C4-2B (cell line): ENCODE data around the gene CABLES1.

Source experiments
- ZFX ChIP-seq: fragments of 450-650 bp; IDR thresholded peaks from 2 replicates; pipeline ENCODE4 v1.6.1; 2017
- TF ChIP-seq, protein P1 (sequence below): fragments of 450-650 bp; conservative IDR thresholded peaks from 2 replicates; pipeline ENCODE4 v1.5.1; 2017; ENCODE audit warnings: mild to moderate bottlenecking

DNA sequence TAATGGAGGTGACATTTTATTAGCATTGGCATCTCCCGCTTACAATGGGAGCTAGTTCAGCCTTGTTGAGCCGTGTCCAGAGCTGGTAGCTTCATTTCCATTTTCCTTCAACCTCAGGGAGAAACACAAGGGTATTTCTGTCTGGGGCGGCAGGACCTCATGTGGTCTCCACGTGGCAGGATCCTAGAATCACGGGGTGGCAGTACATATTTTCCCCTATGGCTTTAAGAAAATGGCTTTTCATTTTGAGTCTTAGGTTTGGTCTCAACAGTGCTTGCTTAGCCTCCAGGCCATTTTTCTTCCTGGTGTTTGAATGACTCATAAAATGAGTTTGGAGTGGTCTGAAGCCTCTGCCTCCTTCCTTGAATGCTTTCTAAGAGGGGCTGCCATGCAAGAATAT lies 20.3 kb downstream of the CABLES1 start:
- TF ChIP-seq, protein P1, sequence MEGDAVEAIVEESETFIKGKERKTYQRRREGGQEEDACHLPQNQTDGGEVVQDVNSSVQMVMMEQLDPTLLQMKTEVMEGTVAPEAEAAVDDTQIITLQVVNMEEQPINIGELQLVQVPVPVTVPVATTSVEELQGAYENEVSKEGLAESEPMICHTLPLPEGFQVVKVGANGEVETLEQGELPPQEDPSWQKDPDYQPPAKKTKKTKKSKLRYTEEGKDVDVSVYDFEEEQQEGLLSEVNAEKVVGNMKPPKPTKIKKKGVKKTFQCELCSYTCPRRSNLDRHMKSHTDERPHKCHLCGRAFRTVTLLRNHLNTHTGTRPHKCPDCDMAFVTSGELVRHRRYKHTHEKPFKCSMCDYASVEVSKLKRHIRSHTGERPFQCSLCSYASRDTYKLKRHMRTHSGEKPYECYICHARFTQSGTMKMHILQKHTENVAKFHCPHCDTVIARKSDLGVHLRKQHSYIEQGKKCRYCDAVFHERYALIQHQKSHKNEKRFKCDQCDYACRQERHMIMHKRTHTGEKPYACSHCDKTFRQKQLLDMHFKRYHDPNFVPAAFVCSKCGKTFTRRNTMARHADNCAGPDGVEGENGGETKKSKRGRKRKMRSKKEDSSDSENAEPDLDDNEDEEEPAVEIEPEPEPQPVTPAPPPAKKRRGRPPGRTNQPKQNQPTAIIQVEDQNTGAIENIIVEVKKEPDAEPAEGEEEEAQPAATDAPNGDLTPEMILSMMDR, result no peak
- TF ChIP-seq ZFX, result no peak
